GM19467 (cell line): Measurements from ENCODE around the gene LGI4.
"Not testable (repeated sequence)": the region's sequence is repeated elsewhere in the genome, so short reads cannot be mapped to it uniquely, and the experiment has no call there.

Source experiments
- ATAC-seq: cut with Tn5 transposase; IDR thresholded peaks from one replicate; pipeline ENCODE4 v1.9.1; 2021; ENCODE audit warnings: mild to moderate bottlenecking, moderate library complexity; ENCODE audit not compliant: unreplicated experiment

LGI4 gene

GRCh38 chr19:35161434-35161743 is 26.5 kb upstream of the LGI4 start:
- no peak for ATAC-seq

- ATAC-seq, result no peak
These were observed 26.0 kb upstream of the LGI4 start for GRCh38 chr19:35160629-35161433.

GRCh38 chr19:35159606-35160005 is 24.7 kb upstream of the LGI4 start:
- ATAC-seq, result no peak

GRCh38 chr19:35157431-35157830 is 22.6 kb upstream of the LGI4 start:
- no peak for ATAC-seq

GRCh38 chr19:35156673-35157014 is 21.8 kb upstream of the LGI4 start:
- no peak for ATAC-seq

GRCh38 chr19:35155981-35156672 is 21.3 kb upstream of the LGI4 start:
- no peak for ATAC-seq

GRCh38 chr19:35155441-35155840 is 20.6 kb upstream of the LGI4 start:
- ATAC-seq, result no peak

- no peak for ATAC-seq
These were observed 19.9 kb upstream of the LGI4 start, which contains the start of gene FXYD5 for GRCh38 chr19:35154525-35155406. TSS of gene FXYD5 (plus strand) at chr19:35154735. CDS start at chr19:35155551, 816 bp downstream.

- no peak for ATAC-seq
These were observed 19.1 kb upstream of the LGI4 start for GRCh38 chr19:35153701-35154524.

- ATAC-seq, result not testable (repeated sequence)
These were observed 18.3 kb upstream of the LGI4 start for GRCh38 chr19:35153129-35153522.

- no peak for ATAC-seq
These were observed 16.6 kb upstream of the LGI4 start for GRCh38 chr19:35151273-35152065.

GRCh38 chr19:35150445-35150844 is 15.6 kb upstream of the LGI4 start:
- no peak for ATAC-seq

GRCh38 chr19:35149463-35149862 is 14.6 kb upstream of the LGI4 start:
- ATAC-seq, result no peak

- ATAC-seq, result no peak
These were observed 12.0 kb upstream of the LGI4 start for GRCh38 chr19:35146746-35147459.

- ATAC-seq, result no peak
These were observed 10.0 kb upstream of the LGI4 start for GRCh38 chr19:35144600-35145436.

GRCh38 chr19:35144259-35144599 is 9.4 kb upstream of the LGI4 start:
- ATAC-seq, result no peak

GRCh38 chr19:35143818-35144217 is 9.0 kb upstream of the LGI4 start:
- no peak for ATAC-seq

GRCh38 chr19:35143231-35143715 is 8.4 kb upstream of the LGI4 start, which contains the start of gene FXYD7:
TSS of gene FXYD7 (plus strand) at chr19:35143255. CDS start at chr19:35143334, 79 bp downstream.
- no peak for ATAC-seq
